NCI-H1694 treated with DMSO at 0.1 percent for 48 hours (cell line): Measurements from ENCODE around the gene COBLL1.

Experiments used
- DNase-seq: peaks from one replicate; lab custom pipeline; 2025; lab: John Stamatoyannopoulos, UW

The COBLL1 gene

GRCh38 chr2:164677271-164677670 lies 164.4 kb downstream of the COBLL1 start:
- DNase-seq, result no peak

- no peak for DNase-seq
These were observed 165.9 kb downstream of the COBLL1 start for GRCh38 chr2:164675687-164676086.

GRCh38 chr2:164675027-164675426 lies 166.6 kb downstream of the COBLL1 start:
- peak; percentile 17 for DNase-seq

DNA sequence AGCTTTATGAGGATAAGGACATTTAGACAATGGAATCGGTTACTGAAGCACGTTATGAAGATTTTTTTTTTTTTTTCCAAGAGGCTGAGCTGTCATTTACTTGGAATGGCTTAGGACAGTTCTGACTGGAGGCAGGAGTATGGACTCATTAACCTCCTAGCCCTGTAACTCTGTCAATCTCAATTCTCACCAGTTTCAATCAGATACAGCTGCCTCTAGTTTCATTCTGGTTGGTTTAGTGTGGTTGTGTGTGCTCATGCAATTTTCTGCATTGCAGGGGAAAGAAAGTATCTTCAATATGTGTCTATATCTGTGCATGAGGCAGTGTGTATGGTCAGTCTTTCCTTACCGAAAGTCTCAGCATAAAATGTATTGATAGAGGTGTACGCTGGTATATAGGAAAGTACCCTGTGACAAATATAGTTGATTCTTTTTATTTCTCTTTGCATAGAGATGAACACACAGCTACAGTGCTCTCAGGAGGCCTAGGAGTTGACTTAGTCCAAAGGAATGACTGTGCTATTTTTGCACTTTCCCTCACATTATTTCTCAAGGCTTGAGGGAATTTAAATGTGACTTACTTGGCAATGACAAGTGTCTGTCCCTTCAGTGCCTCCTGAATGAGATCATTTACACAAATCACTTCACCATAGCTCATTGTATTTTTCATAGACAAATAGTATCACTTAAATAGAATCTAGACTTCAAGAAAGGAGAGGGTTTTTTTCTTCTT lies 169.8 kb downstream of the COBLL1 start:
- DNase-seq, result no peak

GRCh38 chr2:164669291-164669690 lies 172.3 kb downstream of the COBLL1 start:
- DNase-seq, result no peak

DNA sequence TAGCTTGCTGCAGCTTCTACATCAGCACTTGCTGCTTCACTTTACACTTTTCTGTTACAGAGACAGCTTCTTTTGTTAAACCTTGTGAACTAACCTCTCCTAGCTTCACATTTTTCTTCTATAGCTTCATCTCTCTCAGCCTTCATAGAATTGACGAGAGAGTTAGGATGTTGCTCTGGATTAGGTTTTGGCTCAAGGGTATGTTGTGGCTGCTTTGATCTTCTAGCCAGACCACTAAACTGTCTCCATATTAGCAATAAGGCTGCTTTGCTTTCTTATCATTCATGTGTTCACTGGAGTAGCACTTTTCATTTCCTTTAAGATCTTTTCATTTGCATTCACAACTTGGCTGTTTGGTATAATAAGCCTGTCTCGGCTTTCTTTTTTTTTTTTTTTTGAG lies 174.1 kb downstream of the COBLL1 start:
- no peak for DNase-seq

GRCh38 chr2:164664070-164664469 lies 177.6 kb downstream of the COBLL1 start:
- DNase-seq, result no peak

GRCh38 chr2:164662868-164663631 lies 178.6 kb downstream of the COBLL1 start:
- no peak for DNase-seq

DNA sequence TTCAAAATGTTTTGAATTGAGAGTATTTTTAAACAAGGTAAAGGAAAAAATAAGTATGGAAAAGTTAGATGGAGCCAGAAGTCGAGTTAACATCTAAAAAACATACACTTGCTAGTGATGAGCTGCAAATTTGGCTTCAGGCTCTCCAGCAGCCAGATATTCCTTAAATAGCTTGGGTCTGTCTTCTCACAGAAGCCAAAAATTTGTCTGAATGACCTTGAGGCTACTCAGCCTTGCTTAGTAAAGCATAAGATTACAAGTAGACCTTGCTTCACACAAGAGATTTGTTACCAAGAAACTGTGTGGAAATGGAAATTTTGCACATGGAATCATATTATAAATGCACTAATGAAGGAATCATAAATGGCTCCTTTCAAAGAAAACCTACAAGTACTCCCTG lies 179.6 kb downstream of the COBLL1 start:
- DNase-seq, result no peak

- no peak for DNase-seq
These were observed 180.3 kb downstream of the COBLL1 start for GRCh38 chr2:164661349-164661748.

GRCh38 chr2:164657129-164657528 lies 184.5 kb downstream of the COBLL1 start:
- no peak for DNase-seq

- DNase-seq, result no peak
These were observed 185.9 kb downstream of the COBLL1 start for GRCh38 chr2:164655750-164656149.

- no peak for DNase-seq
These were observed 186.3 kb downstream of the COBLL1 start for GRCh38 chr2:164655336-164655735.

DNA sequence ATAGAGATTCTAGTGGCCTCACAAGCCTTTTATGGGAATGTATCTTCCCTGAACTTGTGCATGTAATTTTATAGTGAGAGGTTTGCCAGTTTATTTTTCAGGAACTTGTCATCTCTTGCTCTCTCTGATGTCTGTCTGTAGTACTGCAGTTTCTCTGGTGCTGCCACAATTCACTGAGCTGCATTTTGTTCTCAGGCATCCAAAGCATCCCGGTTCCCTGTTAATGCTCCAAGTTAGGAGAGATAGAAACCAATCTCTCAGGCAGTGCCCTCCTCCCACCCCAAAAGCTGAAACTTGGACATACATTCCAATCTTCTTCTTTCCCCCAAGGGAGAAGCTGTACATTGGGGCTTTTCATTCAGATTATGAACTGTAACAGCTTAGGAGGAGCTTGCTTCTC lies 190.3 kb downstream of the COBLL1 start:
- no peak for DNase-seq

DNA sequence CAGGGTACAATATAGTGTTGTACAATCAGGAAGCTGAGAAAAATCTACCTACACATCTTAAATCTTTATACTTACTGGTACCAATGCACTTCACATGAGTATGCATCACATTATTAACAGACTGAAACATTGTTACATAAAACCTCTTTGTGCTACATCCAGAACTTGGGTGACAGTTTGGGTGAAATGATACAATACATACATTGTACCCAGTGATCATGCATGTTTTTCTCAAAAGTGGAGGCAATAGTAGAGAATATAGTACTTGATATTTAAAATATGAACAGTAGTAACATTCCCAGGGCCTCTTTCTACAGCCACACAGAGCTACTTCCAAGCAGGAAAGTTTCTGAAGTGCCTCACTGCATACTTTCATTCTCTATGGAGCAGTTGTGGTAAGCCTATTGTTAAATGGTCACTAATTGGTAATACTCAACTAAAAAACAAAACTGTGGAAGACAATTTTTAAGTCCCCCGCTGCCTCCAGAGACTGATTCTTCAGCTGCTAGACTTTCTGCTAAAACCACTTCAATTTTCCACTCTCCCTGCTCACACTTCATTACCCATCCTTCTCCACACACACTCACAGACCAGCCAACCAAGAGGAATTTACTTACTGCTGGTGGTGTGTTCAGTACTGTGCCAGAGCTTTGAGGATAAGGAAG lies 197.5 kb downstream of the COBLL1 start:
- DNase-seq, result no peak

- no peak for DNase-seq
These were observed 198.6 kb downstream of the COBLL1 start for GRCh38 chr2:164642946-164643555.

- DNase-seq, result no peak
These were observed 199.4 kb downstream of the COBLL1 start for GRCh38 chr2:164642268-164642667.
